Activated CD4-positive, alpha-beta memory T cell treated with anti-CD3 and anti-CD28 coated beads for 36 hours (primary cell): ENCODE results near the gene COL6A2. TPM values are rescaled to one million over a fixed set of nuclear protein-coding genes. Genes with fewer than 3 reads are reported as not detected.

Experiments
- CTCF ChIA-PET: fragments of 350-600 bp; sonication (Branson Sonifier 250); formaldehyde crosslinking; loops from one replicate; lab custom pipeline; 2021; ENCODE audit warnings: antibody characterized with exemption, inconsistent platforms; lab: Charles Lee
- POLR2A ChIA-PET: fragments of 350-600 bp; sonication (Branson Sonifier 250); formaldehyde crosslinking; loops from one replicate; lab custom pipeline; 2021; ENCODE audit warnings: antibody characterized with exemption; lab: Charles Lee
- DNase-seq: peaks from one replicate; pipeline ENCODE4 v3.0.0-alpha.2; 2020
- H3K27ac Mint-ChIP-seq: one replicate; pipeline ENCODE4 v1.8.0; 2021; ENCODE audit warnings: mixed read lengths
- H3K27me3 Mint-ChIP-seq: one replicate; pipeline ENCODE4 v1.8.0; 2021; ENCODE audit warnings: mixed read lengths
- H3K36me3 Mint-ChIP-seq: one replicate; pipeline ENCODE4 v1.8.0; 2021; ENCODE audit warnings: mixed read lengths
- H3K4me1 Mint-ChIP-seq: one replicate; pipeline ENCODE4 v1.8.0; 2021; ENCODE audit warnings: low read depth, mixed read lengths
- H3K4me3 Mint-ChIP-seq: one replicate; pipeline ENCODE4 v1.8.0; 2021; ENCODE audit warnings: mild to moderate bottlenecking, mixed read lengths
- H3K9me3 Mint-ChIP-seq: one replicate; pipeline ENCODE4 v1.8.0; 2021; ENCODE audit warnings: mixed read lengths
- intact Hi-C: fragments of 100-400 bp; cut with micrococcal nuclease; formaldehyde crosslinking; loops from one replicate; pipeline ENCODE4 v1.15.1; 2023
- total RNA-seq, 2 experiments: library from RNA; stranded (reverse); gene quantifications; one replicate each; pipeline ENCODE4 v1.2.3, GENCODE V29; 2021

COL6A2 gene
- total RNA-seq, 2 experiments from 2014 or later: 4.3 to 4.8 TPM

- no peaks in the 10 kb centered on the region for H3K9me3 Mint-ChIP-seq
- H3K27me3 Mint-ChIP-seq: no peaks in the 10 kb centered on the region
- H3K27ac Mint-ChIP-seq: no peak overlapping the region
- DNase-seq: no peak
- intact Hi-C loops: no loop called here
- no peaks in the 10 kb centered on the region for H3K36me3 Mint-ChIP-seq
- no peaks in the 10 kb centered on the region for H3K4me1 Mint-ChIP-seq
- ChIA-PET POLR2A (no interaction called here), CTCF (no interaction called here)
- no peak overlapping the region for H3K4me3 Mint-ChIP-seq
Measured at GRCh38 chr21:46124926-46125845, 27.3 kb downstream of the COL6A2 start.

DNA sequence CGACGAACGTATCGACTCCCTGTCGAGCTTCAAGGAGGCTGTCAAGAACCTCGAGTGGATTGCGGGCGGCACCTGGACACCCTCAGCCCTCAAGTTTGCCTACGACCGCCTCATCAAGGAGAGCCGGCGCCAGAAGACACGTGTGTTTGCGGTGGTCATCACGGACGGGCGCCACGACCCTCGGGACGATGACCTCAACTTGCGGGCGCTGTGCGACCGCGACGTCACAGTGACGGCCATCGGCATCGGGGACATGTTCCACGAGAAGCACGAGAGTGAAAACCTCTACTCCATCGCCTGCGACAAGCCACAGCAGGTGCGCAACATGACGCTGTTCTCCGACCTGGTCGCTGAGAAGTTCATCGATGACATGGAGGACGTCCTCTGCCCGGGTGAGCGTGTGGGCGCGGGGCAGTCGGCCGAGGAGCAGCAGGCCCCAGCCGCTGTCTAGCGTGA is 28.0 kb downstream of the COL6A2 start:
- intact Hi-C loops: no loop called here
- ChIA-PET POLR2A (no interaction called here), CTCF (no interaction called here)
- H3K4me3 Mint-ChIP-seq: no peak overlapping the region
- H3K4me1 Mint-ChIP-seq: no peaks in the 10 kb centered on the region
- DNase-seq: no peak
- no peak overlapping the region for H3K27ac Mint-ChIP-seq
- H3K27me3 Mint-ChIP-seq: no peaks in the 10 kb centered on the region
- no peaks in the 10 kb centered on the region for H3K9me3 Mint-ChIP-seq
- no peaks in the 10 kb centered on the region for H3K36me3 Mint-ChIP-seq

- Mint-ChIP-seq H3K27ac (no peak overlapping the region), H3K4me3 (no peak overlapping the region), H3K36me3 (no peaks in the 10 kb centered on the region), H3K9me3 (no peaks in the 10 kb centered on the region), H3K27me3 (no peaks in the 10 kb centered on the region), H3K4me1 (no peaks in the 10 kb centered on the region)
- POLR2A ChIA-PET: no interaction called here
- CTCF ChIA-PET: no interaction called here
- DNase-seq: no peak
- intact Hi-C loops: no loop called here
Measured at GRCh38 chr21:46126309-46127238, 28.7 kb downstream of the COL6A2 start.

- intact Hi-C loops: no loop called here
- no peaks in the 10 kb centered on the region for H3K9me3 Mint-ChIP-seq
- no peak for DNase-seq
- no peaks in the 10 kb centered on the region for H3K4me1 Mint-ChIP-seq
- H3K36me3 Mint-ChIP-seq: no peaks in the 10 kb centered on the region
- H3K4me3 Mint-ChIP-seq: no peak overlapping the region
- ChIA-PET POLR2A (no interaction called here), CTCF (no interaction called here)
- H3K27me3 Mint-ChIP-seq: no peaks in the 10 kb centered on the region
- no peak overlapping the region for H3K27ac Mint-ChIP-seq
Measured at GRCh38 chr21:46127239-46128105, 29.6 kb downstream of the COL6A2 start.

DNA sequence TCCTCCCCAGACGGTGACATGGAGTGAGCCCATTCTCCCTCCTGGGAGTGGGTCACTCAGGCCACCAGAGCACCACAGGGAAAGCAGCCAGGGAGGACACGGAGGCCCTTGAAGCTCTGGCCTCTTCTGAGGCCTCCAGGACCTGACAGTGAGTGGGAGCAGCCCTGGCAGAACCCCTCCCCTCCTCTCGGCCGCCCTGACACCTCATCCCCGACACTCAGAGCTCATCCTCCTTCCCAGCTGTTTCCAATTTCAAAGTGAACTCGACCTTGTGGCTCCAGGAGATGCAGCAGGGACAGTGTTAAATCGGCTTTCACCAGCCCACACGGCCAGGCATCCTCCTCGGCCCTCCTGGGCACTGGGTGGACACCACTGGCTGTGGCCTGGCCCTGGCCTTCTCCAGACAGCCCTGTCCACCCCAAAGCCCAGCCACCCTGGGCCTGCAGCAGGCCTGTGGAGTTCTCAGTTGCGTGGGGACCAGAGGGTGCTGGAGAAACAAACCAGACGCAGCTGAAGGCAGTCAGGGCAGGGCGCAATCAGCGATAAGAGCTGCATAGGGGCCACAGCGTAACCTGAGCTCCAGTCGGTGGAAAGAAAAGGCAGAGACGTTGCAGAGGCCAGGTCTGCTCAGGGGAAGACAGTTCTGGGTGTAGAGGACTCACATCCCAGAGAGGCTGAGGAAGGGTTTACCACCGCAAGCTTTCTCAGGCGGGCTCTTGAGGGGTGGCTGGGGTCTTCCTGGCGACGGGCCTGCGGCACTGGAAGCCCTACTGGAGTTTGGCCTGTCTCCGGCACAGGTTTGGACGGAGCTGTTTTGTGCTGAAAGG is 30.4 kb downstream of the COL6A2 start:
- no peaks in the 10 kb centered on the region for H3K9me3 Mint-ChIP-seq
- no peaks in the 10 kb centered on the region for H3K4me1 Mint-ChIP-seq
- H3K4me3 Mint-ChIP-seq: no peak overlapping the region
- no peaks in the 10 kb centered on the region for H3K27me3 Mint-ChIP-seq
- no peaks in the 10 kb centered on the region for H3K36me3 Mint-ChIP-seq
- no peak overlapping the region for H3K27ac Mint-ChIP-seq
- no peak for DNase-seq
- intact Hi-C loops: no loop called here
- POLR2A ChIA-PET: no interaction called here
- CTCF ChIA-PET: interaction anchor here (1.0 kb wide), 1 partner anchor 25 kb away, joined by 3 read pairs; no protein-coding TSS in a partner anchor

DNA sequence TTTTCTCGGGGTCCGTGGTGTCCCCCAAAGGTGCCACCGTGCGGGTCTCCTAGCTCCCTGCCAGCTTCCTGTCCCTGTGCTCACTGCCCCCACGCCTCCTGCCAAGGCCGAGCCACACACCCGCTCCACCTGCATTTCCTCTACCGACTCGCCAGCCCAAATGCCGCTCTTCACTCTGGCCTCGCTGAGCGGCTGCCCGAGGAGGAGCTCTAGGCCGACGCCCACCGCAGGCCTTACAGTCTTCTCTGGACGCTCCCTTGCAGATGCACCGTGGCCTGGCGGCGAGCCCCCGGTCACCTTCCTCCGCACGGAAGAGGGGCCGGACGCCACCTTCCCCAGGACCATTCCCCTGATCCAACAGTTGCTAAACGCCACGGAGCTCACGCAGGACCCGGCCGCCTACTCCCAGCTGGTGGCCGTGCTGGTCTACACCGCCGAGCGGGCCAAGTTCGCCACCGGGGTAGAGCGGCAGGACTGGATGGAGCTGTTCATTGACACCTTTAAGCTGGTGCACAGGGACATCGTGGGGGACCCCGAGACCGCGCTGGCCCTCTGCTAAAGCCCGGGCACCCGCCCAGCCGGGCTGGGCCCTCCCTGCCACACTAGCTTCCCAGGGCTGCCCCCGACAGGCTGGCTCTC is 31.1 kb downstream of the COL6A2 start:
- CTCF ChIA-PET: interaction anchor here (1.0 kb wide), 1 partner anchor 25 kb away, joined by 3 read pairs; no protein-coding TSS in a partner anchor
- no peaks in the 10 kb centered on the region for H3K27me3 Mint-ChIP-seq

GRCh38 chr21:46129846-46130651 is 32.1 kb downstream of the COL6A2 start:
- intact Hi-C loops: no loop called here

More for the DNA sequence above, 31.1 kb downstream of the COL6A2 start:
- intact Hi-C loops: no loop called here
- no peaks in the 10 kb centered on the region for H3K4me1 Mint-ChIP-seq
- no peak overlapping the region for H3K4me3 Mint-ChIP-seq
- DNase-seq: no peak
- no peaks in the 10 kb centered on the region for H3K9me3 Mint-ChIP-seq
- POLR2A ChIA-PET: no interaction called here
- no peaks in the 10 kb centered on the region for H3K36me3 Mint-ChIP-seq
- H3K27ac Mint-ChIP-seq: no peak overlapping the region

DNA sequence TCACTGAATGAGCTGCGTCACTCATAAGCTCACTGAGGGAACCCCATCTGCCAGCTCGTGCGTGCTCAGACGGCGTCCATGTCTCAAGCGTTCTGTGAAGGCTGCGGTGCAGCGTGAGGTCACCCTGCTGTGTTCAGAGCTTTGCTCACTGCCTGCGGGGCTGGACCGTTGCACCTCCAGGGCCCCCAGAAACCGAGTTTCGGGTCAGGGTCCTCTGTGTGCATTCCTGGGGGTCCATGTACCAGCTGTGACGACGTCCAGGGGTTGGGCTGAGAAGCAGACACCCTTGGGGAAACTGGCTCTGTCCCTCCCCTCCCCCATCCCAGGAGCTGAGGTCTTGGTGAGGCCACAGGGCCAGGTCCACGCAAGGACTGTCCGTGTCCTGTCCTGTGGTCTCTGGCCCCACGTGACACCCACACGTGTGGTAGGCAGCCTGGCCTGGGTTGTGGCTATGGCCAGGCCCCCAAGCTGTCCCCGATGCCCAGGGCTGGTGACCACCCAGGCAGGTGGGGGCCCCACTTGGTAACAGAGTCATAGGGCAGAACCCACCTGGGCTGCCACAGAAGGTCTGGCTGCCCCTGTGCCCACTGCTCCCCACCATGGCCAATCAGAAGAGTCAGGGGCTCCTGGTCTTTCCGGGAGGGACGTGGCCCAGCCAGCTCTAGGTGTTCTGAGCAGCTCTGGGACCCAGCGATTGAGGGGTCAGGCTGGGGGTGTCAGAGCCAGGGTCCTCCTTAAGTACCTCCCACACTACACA is 33.1 kb downstream of the COL6A2 start:
- POLR2A ChIA-PET: no interaction called here
- H3K27me3 Mint-ChIP-seq: no peaks in the 10 kb centered on the region
- CTCF ChIA-PET: interaction anchor here (1.4 kb wide), 1 partner anchor 12 kb away, joined by 4 read pairs; no protein-coding TSS in a partner anchor

More at GRCh38 chr21:46129846-46130651, 32.1 kb downstream of the COL6A2 start:
- Mint-ChIP-seq H3K27me3 (no peaks in the 10 kb centered on the region), H3K4me3 (no peak overlapping the region), H3K4me1 (no peaks in the 10 kb centered on the region), H3K27ac (no peak overlapping the region), H3K9me3 (no peaks in the 10 kb centered on the region), H3K36me3 (no peaks in the 10 kb centered on the region)
- ChIA-PET CTCF (interaction anchor here (1.4 kb wide), 1 partner anchor 13 kb away, joined by 4 read pairs; no protein-coding TSS in a partner anchor), POLR2A (no interaction called here)
- DNase-seq: no peak

GRCh38 chr21:46131588-46131837 is 33.6 kb downstream of the COL6A2 start:
- no peaks in the 10 kb centered on the region for H3K4me1 Mint-ChIP-seq
- no peak for DNase-seq
- H3K4me3 Mint-ChIP-seq: no peak overlapping the region
- H3K36me3 Mint-ChIP-seq: no peaks in the 10 kb centered on the region
- H3K27me3 Mint-ChIP-seq: no peaks in the 10 kb centered on the region
- intact Hi-C loops: no loop called here
- H3K27ac Mint-ChIP-seq: no peak overlapping the region
- CTCF ChIA-PET: no interaction called here
- POLR2A ChIA-PET: no interaction called here
- H3K9me3 Mint-ChIP-seq: no peaks in the 10 kb centered on the region

More for the DNA sequence above, 33.1 kb downstream of the COL6A2 start:
- no peaks in the 10 kb centered on the region for H3K36me3 Mint-ChIP-seq
- H3K4me3 Mint-ChIP-seq: no peak overlapping the region
- H3K4me1 Mint-ChIP-seq: no peaks in the 10 kb centered on the region
- H3K27ac Mint-ChIP-seq: no peak overlapping the region
- intact Hi-C loops: no loop called here
- DNase-seq: no peak
- H3K9me3 Mint-ChIP-seq: no peaks in the 10 kb centered on the region
